ENCODE results near the gene NOD2. TPM values are rescaled to one million over a fixed set of nuclear protein-coding genes. Genes with fewer than 3 reads are reported as not detected.

NOD2 gene
- total and polyA plus RNA-seq, 7 experiments from 2014 or later = 0.06 to 40.5 (median 0.65) TPM

- Mint-ChIP-seq H3K4me3 (no peak overlapping the region), H3K9me3 (peaks cover 10 to 30% (median 22%) of the 10 kb centered on the region in 11 donors), H3K4me1 (peaks cover 22 to 39% (median 30%) of the 10 kb centered on the region in 7 donors), H3K36me3 (peaks cover 10 to 67% (median 16%) of the 10 kb centered on the region in 5 donors), H3K27ac (peak overlapping the region in 1 of 9 donors; percentile 11), H3K27me3 (no peaks in the 10 kb centered on the region)
- CTCF ChIA-PET = no interaction called here
- H3K36me3 ChIP-seq (ENCODE audit: control insufficient read depth in 2 of 3, insufficient read depth in 3 of 3, low read length in 3 of 3) = no peaks in the 10 kb centered on the region
- ATAC-seq (no peak), DNase-seq (no peak)
- H3K27me3 ChIP-seq (ENCODE audit: control insufficient read depth in 2 of 2, insufficient read depth in 2 of 2, low read length in 2 of 2) = no peaks in the 10 kb centered on the region
- POLR2A ChIA-PET = no interaction called here
- peaks cover 8 to 10% of the 10 kb centered on the region in 2 donors for H3K4me1 ChIP-seq (ENCODE audit: control insufficient read depth in 2 of 2, insufficient read depth in 2 of 2, low read length in 2 of 2)
- peaks cover 4 to 13% (median 4%) of the 10 kb centered on the region in 3 experiments for H3K9me3 ChIP-seq (ENCODE audit: control insufficient read depth in 2 of 3, low read length in 3 of 3)
- intact Hi-C loops (cut with micrococcal nuclease) = no loop called here
- no peak overlapping the region for H3K27ac ChIP-seq (ENCODE audit: low read depth, low read length)
- H3K4me3 ChIP-seq (ENCODE audit: low read length) = no peak overlapping the region
Observed at GRCh38 chr16:50706250-50706649, 12.8 kb downstream of the NOD2 start.

DNA sequence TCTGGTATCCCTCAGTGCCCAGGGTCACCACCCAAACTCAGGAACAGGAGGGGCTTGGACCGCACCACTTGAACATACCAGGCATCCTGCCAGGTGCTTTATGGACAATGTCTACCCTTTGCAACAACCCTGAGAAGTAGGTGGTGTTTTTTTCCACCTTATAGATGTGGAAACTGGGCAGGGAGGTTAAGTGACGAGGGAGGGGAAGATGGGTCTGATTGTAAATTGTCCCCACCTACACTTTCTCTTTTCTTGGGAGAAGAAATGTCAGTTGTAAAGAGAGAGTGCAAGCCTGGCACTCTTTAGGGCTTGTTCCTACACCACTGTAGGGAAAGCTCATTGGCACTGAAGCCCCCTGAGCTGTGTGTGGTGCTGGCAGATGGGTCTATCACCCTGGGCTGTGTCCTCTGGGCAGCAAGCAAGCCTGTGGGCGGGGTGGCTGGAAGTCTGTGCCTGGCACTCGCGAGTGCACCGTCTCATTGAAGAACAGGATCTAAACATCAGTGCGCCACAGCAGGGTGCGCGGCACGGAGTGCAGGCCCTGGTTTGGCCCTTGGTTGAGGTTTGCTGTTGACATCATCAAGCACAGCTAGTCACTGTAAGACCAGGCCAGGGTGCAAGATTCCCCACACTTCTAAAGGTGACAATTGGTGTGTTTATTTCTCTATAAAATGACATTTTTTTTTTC is 15.1 kb downstream of the NOD2 start:
- H3K4me3 ChIP-seq (ENCODE audit: low read length) = no peak overlapping the region
- DNase-seq = no peak
- Mint-ChIP-seq H3K9me3 (peaks cover 10 to 26% (median 22%) of the 10 kb centered on the region in 11 donors), H3K4me3 (peak overlapping the region in 4 of 10 donors; percentile 15 to 74 (median 26)), H3K27me3 (no peaks in the 10 kb centered on the region), H3K36me3 (peaks cover 10 to 52% (median 16%) of the 10 kb centered on the region in 5 donors), H3K27ac (peak overlapping the region in 7 of 9 donors; percentile 6 to 68 (median 48)), H3K4me1 (peaks cover 22 to 39% (median 30%) of the 10 kb centered on the region in 7 donors)
- no peaks in the 10 kb centered on the region for H3K27me3 ChIP-seq (ENCODE audit: control insufficient read depth in 2 of 2, insufficient read depth in 2 of 2, low read length in 2 of 2)
- intact Hi-C loops (cut with micrococcal nuclease) = no loop called here
- POLR2A ChIA-PET = interaction anchor here (0.7 to 1.0 kb wide), 4 partner anchors 13 to 425 kb away, joined by 3 to 5 read pairs (median 3); no protein-coding TSS in a partner anchor
- H3K27ac ChIP-seq (ENCODE audit: low read depth, low read length) = no peak overlapping the region
- H3K4me1 ChIP-seq (ENCODE audit: control insufficient read depth in 2 of 2, insufficient read depth in 2 of 2, low read length in 2 of 2) = peaks cover 8 to 10% of the 10 kb centered on the region in 2 donors
- peak; percentile 78 for ATAC-seq
- H3K9me3 ChIP-seq (ENCODE audit: control insufficient read depth in 2 of 3, low read length in 3 of 3) = peaks cover 4 to 13% (median 4%) of the 10 kb centered on the region in 3 experiments
- no peaks in the 10 kb centered on the region for H3K36me3 ChIP-seq (ENCODE audit: control insufficient read depth in 2 of 3, insufficient read depth in 3 of 3, low read length in 3 of 3)
- CTCF ChIA-PET = interaction anchor here (0.6 to 1.6 kb wide), 5 partner anchors 9 to 643 kb away, joined by 3 to 4 read pairs (median 3); partner anchors contain the start of gene HEATR3

- DNase-seq (no peak), ATAC-seq (peak; percentile 70)
- ChIA-PET POLR2A (interaction anchor here (0.7 to 1.0 kb wide), 4 partner anchors 13 to 426 kb away, joined by 3 to 5 read pairs (median 3); no protein-coding TSS in a partner anchor), CTCF (interaction anchor here (1.0 to 1.6 kb wide), 4 partner anchors 10 to 643 kb away, joined by 3 to 4 read pairs (median 3); partner anchors contain the start of gene HEATR3)
- H3K27me3 ChIP-seq (ENCODE audit: control insufficient read depth in 2 of 2, insufficient read depth in 2 of 2, low read length in 2 of 2) = no peaks in the 10 kb centered on the region
- intact Hi-C loops (cut with micrococcal nuclease) = no loop called here
- H3K4me1 Mint-ChIP-seq = peaks cover 22 to 40% (median 31%) of the 10 kb centered on the region in 7 donors
- H3K36me3 Mint-ChIP-seq = peaks cover 6 to 47% (median 13%) of the 10 kb centered on the region in 5 donors
- H3K4me3 Mint-ChIP-seq = peak overlapping the region in 7 of 10 donors; percentile 15 to 74 (median 27)
- no peak overlapping the region for H3K4me3 ChIP-seq (ENCODE audit: low read length)
- H3K27me3 Mint-ChIP-seq = no peaks in the 10 kb centered on the region
- H3K9me3 ChIP-seq (ENCODE audit: control insufficient read depth in 2 of 3, low read length in 3 of 3) = peaks cover 0 to 8% (median 1%) of the 10 kb centered on the region in 3 experiments
- H3K9me3 Mint-ChIP-seq = peaks cover 5 to 19% (median 16%) of the 10 kb centered on the region in 11 donors
- H3K4me1 ChIP-seq (ENCODE audit: control insufficient read depth in 2 of 2, insufficient read depth in 2 of 2, low read length in 2 of 2) = peaks cover 8 to 10% of the 10 kb centered on the region in 2 donors
- H3K36me3 ChIP-seq (ENCODE audit: control insufficient read depth in 2 of 3, insufficient read depth in 3 of 3, low read length in 3 of 3) = no peaks in the 10 kb centered on the region
- peak overlapping the region in 8 of 9 donors; percentile 6 to 77 (median 54) for H3K27ac Mint-ChIP-seq
- H3K27ac ChIP-seq (ENCODE audit: low read depth, low read length) = no peak overlapping the region
Observed at GRCh38 chr16:50709061-50709684, 15.8 kb downstream of the NOD2 start.

DNA sequence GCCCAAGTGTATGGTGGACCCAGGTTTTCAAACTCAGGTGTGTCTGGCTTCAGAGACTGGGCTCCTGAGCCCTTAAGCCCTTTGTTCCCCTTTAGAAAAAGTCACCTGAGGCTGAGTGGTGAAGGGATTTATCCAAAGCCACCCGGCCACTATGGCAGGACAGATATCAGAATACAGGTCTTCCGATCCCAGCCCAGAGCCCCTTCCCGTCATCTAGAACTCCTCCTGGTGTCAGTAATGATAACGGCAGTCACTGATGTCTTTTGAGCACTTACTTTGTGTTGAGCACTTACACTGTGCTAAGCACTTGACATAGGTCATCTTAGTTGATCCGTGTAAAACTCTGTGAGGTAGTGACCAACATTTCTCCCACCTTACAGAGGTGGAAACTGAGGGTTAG is 16.6 kb downstream of the NOD2 start:
- Histone ChIP-seq H3K4me1 (ENCODE audit: control insufficient read depth in 2 of 2, insufficient read depth in 2 of 2, low read length in 2 of 2) (peaks cover 8 to 10% of the 10 kb centered on the region in 2 donors), H3K36me3 (ENCODE audit: control insufficient read depth in 2 of 3, insufficient read depth in 3 of 3, low read length in 3 of 3) (no peaks in the 10 kb centered on the region), H3K27ac (ENCODE audit: low read depth, low read length) (no peak overlapping the region), H3K4me3 (ENCODE audit: low read length) (no peak overlapping the region), H3K27me3 (ENCODE audit: control insufficient read depth in 2 of 2, insufficient read depth in 2 of 2, low read length in 2 of 2) (no peaks in the 10 kb centered on the region), H3K9me3 (ENCODE audit: control insufficient read depth in 2 of 3, low read length in 3 of 3) (no peaks in the 10 kb centered on the region)
- no peak for DNase-seq
- H3K9me3 Mint-ChIP-seq = peaks cover 3 to 13% (median 9%) of the 10 kb centered on the region in 11 donors
- ATAC-seq = no peak
- peak overlapping the region in 2 of 10 donors; percentile 12 to 20 for H3K4me3 Mint-ChIP-seq
- no peaks in the 10 kb centered on the region for H3K27me3 Mint-ChIP-seq
- CTCF ChIA-PET = no interaction called here
- peak overlapping the region in 1 of 9 donors; percentile 41 for H3K27ac Mint-ChIP-seq
- intact Hi-C loops (cut with micrococcal nuclease) = no loop called here
- POLR2A ChIA-PET = no interaction called here
- H3K4me1 Mint-ChIP-seq = peaks cover 22 to 43% (median 31%) of the 10 kb centered on the region in 7 donors
- H3K36me3 Mint-ChIP-seq = peaks cover 3 to 45% (median 9%) of the 10 kb centered on the region in 5 donors

- H3K4me3 ChIP-seq (ENCODE audit: low read length) = no peak overlapping the region
- POLR2A ChIA-PET = interaction anchor here (1.6 kb wide), 1 partner anchor 10 kb away, joined by 3 read pairs; no protein-coding TSS in a partner anchor
- no peaks in the 10 kb centered on the region for H3K9me3 ChIP-seq (ENCODE audit: control insufficient read depth in 2 of 3, low read length in 3 of 3)
- H3K36me3 ChIP-seq (ENCODE audit: control insufficient read depth in 2 of 3, insufficient read depth in 3 of 3, low read length in 3 of 3) = no peaks in the 10 kb centered on the region
- no peak overlapping the region for H3K27ac Mint-ChIP-seq
- H3K4me3 Mint-ChIP-seq = no peak overlapping the region
- peaks cover 8 to 10% of the 10 kb centered on the region in 2 donors for H3K4me1 ChIP-seq (ENCODE audit: control insufficient read depth in 2 of 2, insufficient read depth in 2 of 2, low read length in 2 of 2)
- peaks cover 0 to 34% (median 0%) of the 10 kb centered on the region in 5 donors for H3K36me3 Mint-ChIP-seq
- H3K27ac ChIP-seq (ENCODE audit: low read depth, low read length) = no peak overlapping the region
- no peak for ATAC-seq
- H3K27me3 ChIP-seq (ENCODE audit: control insufficient read depth in 2 of 2, insufficient read depth in 2 of 2, low read length in 2 of 2) = no peaks in the 10 kb centered on the region
- intact Hi-C loops (cut with micrococcal nuclease) = no loop called here
- DNase-seq = no peak
- H3K4me1 Mint-ChIP-seq = peaks cover 22 to 36% (median 29%) of the 10 kb centered on the region in 7 donors
- CTCF ChIA-PET = no interaction called here
- H3K9me3 Mint-ChIP-seq = peaks cover 0 to 4% (median under 1%) of the 10 kb centered on the region in 11 donors
- no peaks in the 10 kb centered on the region for H3K27me3 Mint-ChIP-seq
Observed at GRCh38 chr16:50711040-50711439, 17.6 kb downstream of the NOD2 start.

GRCh38 chr16:50711862-50712559 is 18.6 kb downstream of the NOD2 start:
- DNase-seq (no peak), ATAC-seq (no peak)
- peaks cover 8 to 10% of the 10 kb centered on the region in 2 donors for H3K4me1 ChIP-seq (ENCODE audit: control insufficient read depth in 2 of 2, insufficient read depth in 2 of 2, low read length in 2 of 2)
- no peak overlapping the region for H3K4me3 ChIP-seq (ENCODE audit: low read length)
- CTCF ChIA-PET = no interaction called here
- no peaks in the 10 kb centered on the region for H3K27me3 ChIP-seq (ENCODE audit: control insufficient read depth in 2 of 2, insufficient read depth in 2 of 2, low read length in 2 of 2)
- peak overlapping the region in 1 of 9 donors; percentile 62 for H3K27ac Mint-ChIP-seq
- no peaks in the 10 kb centered on the region for H3K36me3 ChIP-seq (ENCODE audit: control insufficient read depth in 2 of 3, insufficient read depth in 3 of 3, low read length in 3 of 3)
- peaks cover 0 to 1% (median 0%) of the 10 kb centered on the region in 11 donors for H3K9me3 Mint-ChIP-seq
- intact Hi-C loops (cut with micrococcal nuclease) = no loop called here
- no peak overlapping the region for H3K27ac ChIP-seq (ENCODE audit: low read depth, low read length)
- peaks cover 26 to 44% (median 31%) of the 10 kb centered on the region in 7 donors for H3K4me1 Mint-ChIP-seq
- H3K27me3 Mint-ChIP-seq = no peaks in the 10 kb centered on the region
- no peaks in the 10 kb centered on the region for H3K9me3 ChIP-seq (ENCODE audit: control insufficient read depth in 2 of 3, low read length in 3 of 3)
- peaks cover 0 to 33% (median 0%) of the 10 kb centered on the region in 5 donors for H3K36me3 Mint-ChIP-seq
- no peak overlapping the region for H3K4me3 Mint-ChIP-seq
- POLR2A ChIA-PET = interaction anchor here (1.6 kb wide), 1 partner anchor 9 kb away, joined by 3 read pairs; no protein-coding TSS in a partner anchor
